Kidney epithelial cell (primary cell): ENCODE data around the gene KIF6. TPM values are rescaled to one million over a fixed set of nuclear protein-coding genes. Genes with fewer than 3 reads are reported as not detected.

ENCODE experiments used
- DNase-seq: peaks from one replicate; pipeline ENCODE4 v3.0.0-alpha.2; 2010; ENCODE audit warnings: low read depth
- H3K27me3 ChIP-seq: 2 replicates; pipeline ENCODE4 v1.6.0; 2011; ENCODE audit warnings: low read length; ENCODE audit not compliant: control insufficient read depth, insufficient read depth
- H3K36me3 ChIP-seq: 2 replicates; pipeline ENCODE4 v1.5.1; 2011; ENCODE audit warnings: low read length; ENCODE audit not compliant: control insufficient read depth, insufficient read depth
- H3K4me3 ChIP-seq: 2 replicates; pipeline ENCODE4 v1.5.1; 2011; ENCODE audit warnings: low read depth, mild to moderate bottlenecking, control low read depth, low read length
- total RNA-seq: library from RNA; depleted of rRNA; stranded (reverse); fragments of >200 nt; gene quantifications from 2 replicates; pipeline ENCODE4 v1.2.3, GENCODE V29; 2015
- TF ChIP-seq, protein P1 (sequence below): IDR thresholded peaks from 2 replicates; pipeline ENCODE4 v1.5.1; 2011; ENCODE audit warnings: mild to moderate bottlenecking, moderate library complexity, low read length, control low read depth, inconsistent platforms; ENCODE audit not compliant: insufficient read depth, poor library complexity, severe bottlenecking

The KIF6 gene
- total RNA-seq, 1 donor from 2014 or later, result 0.33 TPM

GRCh38 chr6:39338397-39338796 is 386.8 kb downstream of the KIF6 start:
- Histone ChIP-seq H3K36me3 (no peaks in the 10 kb centered on the region), H3K27me3 (peaks cover 13% of the 10 kb centered on the region), H3K4me3 (no peak overlapping the region)
- DNase-seq, result no peak
- TF ChIP-seq, protein P1, sequence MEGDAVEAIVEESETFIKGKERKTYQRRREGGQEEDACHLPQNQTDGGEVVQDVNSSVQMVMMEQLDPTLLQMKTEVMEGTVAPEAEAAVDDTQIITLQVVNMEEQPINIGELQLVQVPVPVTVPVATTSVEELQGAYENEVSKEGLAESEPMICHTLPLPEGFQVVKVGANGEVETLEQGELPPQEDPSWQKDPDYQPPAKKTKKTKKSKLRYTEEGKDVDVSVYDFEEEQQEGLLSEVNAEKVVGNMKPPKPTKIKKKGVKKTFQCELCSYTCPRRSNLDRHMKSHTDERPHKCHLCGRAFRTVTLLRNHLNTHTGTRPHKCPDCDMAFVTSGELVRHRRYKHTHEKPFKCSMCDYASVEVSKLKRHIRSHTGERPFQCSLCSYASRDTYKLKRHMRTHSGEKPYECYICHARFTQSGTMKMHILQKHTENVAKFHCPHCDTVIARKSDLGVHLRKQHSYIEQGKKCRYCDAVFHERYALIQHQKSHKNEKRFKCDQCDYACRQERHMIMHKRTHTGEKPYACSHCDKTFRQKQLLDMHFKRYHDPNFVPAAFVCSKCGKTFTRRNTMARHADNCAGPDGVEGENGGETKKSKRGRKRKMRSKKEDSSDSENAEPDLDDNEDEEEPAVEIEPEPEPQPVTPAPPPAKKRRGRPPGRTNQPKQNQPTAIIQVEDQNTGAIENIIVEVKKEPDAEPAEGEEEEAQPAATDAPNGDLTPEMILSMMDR, result no peak

DNA sequence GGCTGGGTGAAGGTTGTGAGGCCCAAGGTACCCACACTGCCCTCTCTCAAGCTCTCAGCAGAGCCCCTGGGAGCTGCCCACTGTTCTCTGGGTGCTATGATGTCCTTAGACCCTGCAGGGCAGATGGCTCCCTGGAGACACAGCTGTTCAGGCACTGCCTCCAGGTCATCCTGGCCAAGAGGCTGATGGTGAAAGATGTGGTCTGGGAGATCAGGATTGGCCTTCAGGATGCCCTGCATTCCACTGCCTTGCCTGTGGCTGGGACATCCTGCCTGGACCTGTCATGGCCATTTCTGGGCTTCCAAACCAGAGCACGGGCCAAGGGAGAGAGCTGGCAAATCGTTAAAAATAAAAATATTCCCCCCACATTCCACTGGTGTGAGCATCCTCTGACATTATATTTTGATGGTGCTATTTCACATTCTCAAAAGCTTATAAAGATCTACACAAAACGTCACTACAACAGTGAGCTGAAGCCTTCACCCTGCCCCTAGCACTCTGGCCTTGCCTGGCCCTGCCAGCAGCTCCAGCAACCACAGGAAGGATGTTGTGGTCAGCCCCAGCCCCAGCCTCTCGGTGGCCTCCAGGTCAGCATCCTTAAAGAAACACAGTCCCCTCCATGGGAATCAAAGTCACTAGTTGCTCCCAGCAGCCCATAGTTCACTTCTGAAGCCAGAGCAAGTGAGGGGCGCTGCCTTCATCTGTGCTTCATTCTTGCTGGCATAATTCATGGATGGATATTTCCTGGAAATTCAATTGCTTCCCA is 389.2 kb downstream of the KIF6 start:
- no peak for DNase-seq
- TF ChIP-seq, protein P1, result no peak
- Histone ChIP-seq H3K36me3 (no peaks in the 10 kb centered on the region), H3K4me3 (no peak overlapping the region), H3K27me3 (peaks cover 11% of the 10 kb centered on the region)

DNA sequence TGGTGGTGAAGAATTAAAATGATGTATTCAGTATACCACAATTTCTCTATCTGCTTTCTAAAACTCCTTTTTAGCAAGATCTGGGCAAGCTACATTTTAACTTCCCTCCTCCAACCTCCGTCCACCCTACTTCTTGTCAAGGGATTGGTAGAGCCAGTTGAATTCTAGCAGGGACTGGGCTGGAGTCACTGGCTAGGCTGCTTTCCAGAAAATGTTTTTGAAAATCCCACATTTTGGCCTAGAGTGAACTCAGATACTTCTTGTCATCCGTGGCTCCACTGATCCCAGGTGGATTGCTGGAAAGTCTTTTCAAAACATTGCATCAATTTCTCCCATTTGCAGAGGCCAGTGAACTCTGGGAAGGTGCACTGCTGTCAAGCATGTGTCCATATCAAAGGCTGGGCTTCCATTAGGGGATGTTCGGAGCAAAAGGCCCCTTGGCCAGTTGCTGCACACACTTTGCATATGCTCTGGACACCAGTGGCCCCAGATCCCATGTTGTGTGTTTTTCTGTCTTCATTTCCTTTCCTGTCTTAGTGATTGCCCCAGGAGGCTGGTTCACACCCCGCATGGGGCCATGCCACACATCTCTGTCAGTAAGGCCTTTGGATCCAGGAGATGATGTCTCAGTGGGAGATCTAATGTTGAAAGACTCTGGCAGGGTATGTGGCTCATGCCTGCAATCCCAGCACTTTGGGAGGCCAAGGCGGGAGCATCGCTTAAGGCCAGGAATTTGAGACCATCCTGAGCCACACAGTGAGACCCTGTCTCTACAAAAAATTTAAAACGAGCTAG is 391.4 kb downstream of the KIF6 start:
- H3K4me3 ChIP-seq, result no peak overlapping the region
- H3K27me3 ChIP-seq, result peaks cover 3% of the 10 kb centered on the region
- no peaks in the 10 kb centered on the region for H3K36me3 ChIP-seq
- TF ChIP-seq, protein P1, result no peak
- DNase-seq, result no peak

GRCh38 chr6:39330476-39330875 is 394.7 kb downstream of the KIF6 start:
- H3K36me3 ChIP-seq, result no peaks in the 10 kb centered on the region
- TF ChIP-seq, protein P1, result no peak
- H3K4me3 ChIP-seq, result no peak overlapping the region
- H3K27me3 ChIP-seq, result peaks cover 3% of the 10 kb centered on the region
- no peak for DNase-seq

GRCh38 chr6:39330057-39330456 is 395.2 kb downstream of the KIF6 start:
- peaks cover 3% of the 10 kb centered on the region for H3K27me3 ChIP-seq
- DNase-seq, result no peak
- no peak overlapping the region for H3K4me3 ChIP-seq
- H3K36me3 ChIP-seq, result no peaks in the 10 kb centered on the region
- TF ChIP-seq, protein P1, result no peak

DNA sequence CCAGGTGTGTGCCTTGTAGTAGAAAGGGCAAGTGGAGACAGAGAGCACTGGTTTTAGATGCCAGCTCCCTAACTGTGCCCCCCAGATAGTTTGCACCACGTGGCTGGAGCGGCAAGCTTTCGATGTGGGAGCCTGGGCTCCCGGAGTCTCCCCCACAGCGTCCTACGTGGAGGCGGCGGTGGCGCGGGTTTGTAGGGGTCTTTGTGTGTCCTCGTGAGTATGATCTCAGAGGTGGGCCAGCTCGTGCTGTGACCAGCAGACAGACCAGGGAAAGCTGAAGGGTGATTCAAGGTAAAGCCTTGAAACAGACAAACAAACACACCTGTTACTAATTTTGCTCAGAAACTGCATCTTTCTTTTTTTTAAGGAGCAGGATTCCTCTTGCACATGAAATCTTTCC is 397.1 kb downstream of the KIF6 start:
- H3K27me3 ChIP-seq, result peaks cover 3% of the 10 kb centered on the region

More for the DNA sequence above, 397.1 kb downstream of the KIF6 start:
- no peak for DNase-seq
- Histone ChIP-seq H3K4me3 (no peak overlapping the region), H3K36me3 (no peaks in the 10 kb centered on the region)
- TF ChIP-seq, protein P1, result no peak
